Measurements from ENCODE around the gene ARHGAP10. TPM values are rescaled to one million over a fixed set of nuclear protein-coding genes. Genes with fewer than 3 reads are reported as not detected.

ARHGAP10 gene
- total and polyA plus RNA-seq, 10 of the 15 experiments (the other 5 are each of a cell fraction or from before 2014, with no cell fraction given): 1.3 to 25.8 (median 17.2) TPM

DNA sequence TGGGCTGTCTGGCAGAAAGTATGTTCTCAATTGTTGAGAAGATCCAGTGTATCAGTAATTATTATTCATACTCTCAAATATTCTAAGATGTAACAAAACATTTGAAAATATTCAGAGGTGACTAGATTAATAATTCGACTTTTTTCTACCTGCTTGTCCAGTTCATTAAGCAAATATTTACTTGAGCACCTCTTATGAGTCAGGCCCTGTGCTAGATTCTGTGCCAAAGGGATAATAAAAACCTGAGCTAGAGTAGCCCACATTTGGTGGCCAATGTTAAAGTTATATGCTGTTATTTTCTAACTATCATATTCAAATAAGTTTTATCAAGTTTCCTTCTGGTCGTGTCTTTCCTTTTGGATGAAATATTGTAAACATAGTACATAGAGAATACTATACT lies 58.5 kb downstream of the ARHGAP10 start:
- peaks cover 62% of the 10 kb centered on the region for H3K4me1 ChIP-seq (ENCODE audit: control insufficient read depth, insufficient read depth, low read length)
- no peaks in the 10 kb centered on the region for H3K27me3 ChIP-seq (replicated peaks in 1 of 2; ENCODE audit: control insufficient read depth in 2 of 2, insufficient read depth in 2 of 2, low read length in 1 of 2)
- in situ Hi-C loops (cut with MboI) (no loop called here), intact Hi-C loops (cut with micrococcal nuclease; ENCODE audit: unreplicated experiment) (no loop called here)
- FAIRE-seq (no peak), ATAC-seq (no peak), DNase-seq (ENCODE audit: low read depth, low spot score) (no peak)
- no TSS peak for BruUV-seq (replicated peaks)
- no peaks in the 10 kb centered on the region for H3K9me3 ChIP-seq (replicated peaks; ENCODE audit: control insufficient read depth, insufficient read depth, low read length)
- H2AFZ ChIP-seq (ENCODE audit: control insufficient read depth, low read depth, low read length): no peak overlapping the region
- H3K4me2 ChIP-seq (ENCODE audit: control insufficient read depth, insufficient read depth): no peak overlapping the region
- POLR2A ChIA-PET: interaction anchor here (0.5 to 1.6 kb wide), 3 partner anchors 9 to 169 kb away, joined by 3 to 13 read pairs (median 6); partner anchors contain the start of gene PRMT9
- H3K4me3 ChIP-seq: no peak overlapping the region
- no peaks in the 10 kb centered on the region; a peak in 1 of 4 replicates for H3K36me3 ChIP-seq (ENCODE audit: control insufficient read depth in 2 of 2, insufficient read depth in 2 of 2, low read length in 1 of 2)
- H4K20me1 ChIP-seq (ENCODE audit: control insufficient read depth, insufficient read depth): no peaks in the 10 kb centered on the region
- WGBS (ENCODE audit: insufficient coverage, insufficient replicate concordance, low lambda C conversion rate, missing lambda C conversion rate): 45% methylated on average over 2 of the region's 2 CpGs
- no peak overlapping the region for H3K9ac ChIP-seq (ENCODE audit: control insufficient read depth, insufficient read depth, low read length)
- peaks cover 84% of the 10 kb centered on the region for H3K79me2 ChIP-seq (ENCODE audit: control insufficient read depth, insufficient read depth, low read length)
- H3K27ac ChIP-seq (ENCODE audit: control insufficient read depth, insufficient read depth): no peak overlapping the region
- RAD21 ChIA-PET (ENCODE audit: unreplicated experiment): interaction anchor here (0.6 to 1.8 kb wide), 4 partner anchors 9 to 58 kb away, joined by 3 to 9 read pairs (median 4); partner anchors contain the start of gene ARHGAP10
- SMC1A ChIA-PET (ENCODE audit: uncharacterized antibody, unreplicated experiment): interaction anchor here (0.6 to 6.0 kb wide), 6 partner anchors 10 to 58 kb away, joined by 3 to 64 read pairs (median 6); partner anchors contain the start of gene ARHGAP10
- CTCF ChIA-PET: interaction anchor here (1.0 to 2.4 kb wide), 2 partner anchors 10 to 14 kb away, joined by 3 to 8 read pairs; no protein-coding TSS in a partner anchor
- TF ChIP-seq SMAD1 (IDR thresholded peaks at IDR 0.05; ENCODE audit: low read depth, partially characterized antibody) (no peak), CREM (IDR thresholded peaks at IDR 0.05; ENCODE audit: low read depth) (no peak), ZBED1 (IDR thresholded peaks at IDR 0.05; ENCODE audit: borderline replicate concordance) (no peak), SMARCA5 (IDR thresholded peaks at IDR 0.05) (no peak), CHD4 (IDR thresholded peaks at IDR 0.05) (no peak), ATF2 (IDR thresholded peaks at IDR 0.05; ENCODE audit: low read length) (no peak), SMC3 (IDR thresholded peaks at IDR 0.05; ENCODE audit: borderline replicate concordance, low read length) (no peak), CEBPB (IDR thresholded peaks at IDR 0.05; ENCODE audit: borderline replicate concordance in 1 of 2, low read depth in 2 of 2, low read length in 2 of 2) (no peak), JUNB (IDR thresholded peaks at IDR 0.05) (no peak), ZBTB4 (CRISPR knock-in tag; IDR thresholded peaks at IDR 0.05) (no peak), USF2 (IDR thresholded peaks at IDR 0.05; ENCODE audit: borderline replicate concordance, low read depth, low read length) (no peak), TCF12 (IDR thresholded peaks at IDR 0.05; ENCODE audit: low read depth, low read length) (no peak), HSF1 (IDR thresholded peaks at IDR 0.05; ENCODE audit: low read depth, low read length) (no peak), SREBF2 (IDR thresholded peaks at IDR 0.05; ENCODE audit: low read length) (no peak)

Data from GM12878 (cell line).